H9 (cell line): ENCODE data around the gene GNAI2. TPM values are rescaled to one million over a fixed set of nuclear protein-coding genes. Genes with fewer than 3 reads are reported as not detected.

Source experiments
- DNase-seq: peaks from one replicate; pipeline ENCODE4 v3.0.0-alpha.2; 2017
- H2AFZ ChIP-seq: one replicate; pipeline ENCODE4 v1.6.1; 2013; ENCODE audit warnings: mild to moderate bottlenecking, low read length, control low read depth, moderate library complexity
- H2AK5ac ChIP-seq: 2 replicates; pipeline ENCODE4 v1.6.1; 2013; ENCODE audit warnings: low read length, control low read depth, mixed read lengths; ENCODE audit not compliant: insufficient read length
- H2BK120ac ChIP-seq: one replicate; pipeline ENCODE4 v1.6.1; 2013; ENCODE audit warnings: low read depth, mild to moderate bottlenecking, low read length, control low read depth, inconsistent platforms; ENCODE audit not compliant: poor library complexity, severe bottlenecking
- H2BK12ac ChIP-seq: 2 replicates; pipeline ENCODE4 v1.6.1; 2013; ENCODE audit warnings: low read length, control low read depth, mixed read lengths, low read depth; ENCODE audit not compliant: insufficient read length
- H2BK15ac ChIP-seq: 2 replicates; pipeline ENCODE4 v1.6.1; 2013; ENCODE audit warnings: low read depth, low read length, control low read depth
- H2BK20ac ChIP-seq: one replicate; pipeline ENCODE4 v1.6.1; 2013; ENCODE audit warnings: low read depth, mild to moderate bottlenecking, low read length, control low read depth, inconsistent platforms; ENCODE audit not compliant: poor library complexity, severe bottlenecking
- H2BK5ac ChIP-seq: 2 replicates; pipeline ENCODE4 v1.6.1; 2013; ENCODE audit warnings: low read length, control low read depth, mixed read lengths; ENCODE audit not compliant: insufficient read length
- H3K14ac ChIP-seq: 2 replicates; pipeline ENCODE4 v1.6.1; 2013; ENCODE audit warnings: low read length, control low read depth; ENCODE audit not compliant: insufficient read depth
- H3K18ac ChIP-seq: 2 replicates; pipeline ENCODE4 v1.6.1; 2013; ENCODE audit warnings: low read depth, mild to moderate bottlenecking, mixed read lengths, low read length, control low read depth; ENCODE audit not compliant: insufficient read length
- H3K23ac ChIP-seq: 2 replicates; pipeline ENCODE4 v1.6.1; 2013; ENCODE audit warnings: low read length, control low read depth, mixed read lengths, low read depth; ENCODE audit not compliant: insufficient read length
- H3K23me2 ChIP-seq: 2 replicates; pipeline ENCODE4 v1.6.1; 2013; ENCODE audit warnings: low read depth, mild to moderate bottlenecking, mixed read lengths, low read length, control low read depth; ENCODE audit not compliant: insufficient read length, poor library complexity, severe bottlenecking
- H3K27ac ChIP-seq: 2 replicates; pipeline ENCODE4 v1.5.1; 2013; ENCODE audit warnings: low read length, control low read depth, mixed read lengths, low read depth; ENCODE audit not compliant: insufficient read length
- H3K27me3 ChIP-seq: 2 replicates; pipeline ENCODE4 v1.6.1; 2013; ENCODE audit warnings: low read length, control low read depth, inconsistent platforms; ENCODE audit not compliant: insufficient read depth
- H3K4ac ChIP-seq: 2 replicates; pipeline ENCODE4 v1.6.1; 2013; ENCODE audit warnings: low read depth, mild to moderate bottlenecking, control low read depth, inconsistent platforms, low read length, moderate library complexity
- H3K4me1 ChIP-seq: 2 replicates; pipeline ENCODE4 v1.6.1; 2013; ENCODE audit warnings: low read length, control low read depth, inconsistent platforms; ENCODE audit not compliant: insufficient read depth
- H3K4me2 ChIP-seq: 2 replicates; pipeline ENCODE4 v1.6.1; 2013; ENCODE audit warnings: low read length, control low read depth, mixed read lengths; ENCODE audit not compliant: insufficient read length, insufficient read depth
- H3K56ac ChIP-seq: 2 replicates; pipeline ENCODE4 v1.6.1; 2013; ENCODE audit warnings: low read depth, mild to moderate bottlenecking, mixed read lengths, low read length, control low read depth; ENCODE audit not compliant: insufficient read length
- H3K79me1 ChIP-seq: 2 replicates; pipeline ENCODE4 v1.6.1; 2013; ENCODE audit warnings: low read depth, mild to moderate bottlenecking, moderate library complexity, low read length, control low read depth, inconsistent platforms; ENCODE audit not compliant: insufficient read depth, poor library complexity, severe bottlenecking
- H3K79me2 ChIP-seq: 2 replicates; pipeline ENCODE4 v1.6.1; 2013; ENCODE audit warnings: low read length, control low read depth, inconsistent platforms; ENCODE audit not compliant: insufficient read depth
- H3K9ac ChIP-seq: 2 replicates; pipeline ENCODE4 v1.6.1; 2013; ENCODE audit warnings: low read length, control low read depth, mixed read lengths; ENCODE audit not compliant: insufficient read length; ENCODE audit errors: extremely low read depth
- H3K9me3 ChIP-seq: one replicate; pipeline ENCODE4 v1.6.1; 2013; ENCODE audit warnings: low read depth, low read length, inconsistent platforms; ENCODE audit not compliant: control insufficient read depth
- H3T11ph ChIP-seq: one replicate; pipeline ENCODE4 v1.6.1; 2013; ENCODE audit warnings: mild to moderate bottlenecking, low read length, control low read depth, inconsistent platforms
- H4K20me1 ChIP-seq: one replicate; pipeline ENCODE4 v1.6.1; 2013; ENCODE audit not compliant: control insufficient read depth, insufficient read length, insufficient read depth
- H4K5ac ChIP-seq: 2 replicates; pipeline ENCODE4 v1.6.1; 2013; ENCODE audit warnings: low read depth, mild to moderate bottlenecking, mixed read lengths, low read length, control low read depth; ENCODE audit not compliant: insufficient read length
- H4K8ac ChIP-seq: replicated peaks from 2 replicates; pipeline ENCODE4 v1.6.1; 2013; ENCODE audit warnings: low read length, control low read depth, mixed read lengths, low read depth; ENCODE audit not compliant: insufficient read length
- H4K91ac ChIP-seq: 2 replicates; pipeline ENCODE4 v1.6.1; 2013; ENCODE audit warnings: low read depth, mild to moderate bottlenecking, moderate library complexity, mixed read lengths, low read length, control low read depth; ENCODE audit not compliant: insufficient read length
- H3K27ac Mint-ChIP-seq, 3 experiments: 2 replicates in 2 of 3; 3 replicates in 1 of 3; pipeline ENCODE4 v1.8.0; 2020 to 2021; ENCODE audit warnings: mixed read lengths in 3 of 3, mild to moderate bottlenecking in 1 of 3, moderate library complexity in 1 of 3
- H3K27me3 Mint-ChIP-seq: 2 replicates; pipeline ENCODE4 v1.8.0; 2021; ENCODE audit warnings: low read depth, mild to moderate bottlenecking, moderate library complexity, mixed read lengths
- H3K36me3 Mint-ChIP-seq, 3 experiments: 2 replicates in 2 of 3; 3 replicates in 1 of 3; pipeline ENCODE4 v1.8.0; 2020 to 2021; ENCODE audit warnings: low read depth in 3 of 3, mixed read lengths in 3 of 3; ENCODE audit not compliant: insufficient read depth in 1 of 3
- H3K4me1 Mint-ChIP-seq, 2 experiments: 2 replicates each; pipeline ENCODE4 v1.8.0; 2020; ENCODE audit warnings: mixed read lengths in 2 of 2
- H3K4me3 Mint-ChIP-seq, 2 experiments: 2 replicates in 1 of 2; 3 replicates in 1 of 2; pipeline ENCODE4 v1.8.0; 2020 to 2021; ENCODE audit warnings: mild to moderate bottlenecking in 2 of 2, mixed read lengths in 2 of 2, moderate library complexity in 1 of 2
- H3K9me3 Mint-ChIP-seq, 2 experiments: 2 replicates in 1 of 2; 3 replicates in 1 of 2; pipeline ENCODE4 v1.8.0; 2020; ENCODE audit warnings: mild to moderate bottlenecking in 2 of 2, mixed read lengths in 2 of 2, moderate library complexity in 1 of 2
- CTCF ChIP-seq: fragments of 200-600 bp; sonication (generic); conservative IDR thresholded peaks from 3 replicates; pipeline ENCODE4 v1.8.0; 2021; ENCODE audit warnings: antibody characterized with exemption, mild to moderate bottlenecking
- WGBS: extraction: QIAGEN DNeasy Blood & Tissue Kit; methylation state at CpG from one replicate; pipeline ENCODE4 v1.1.7; 2013; ENCODE audit warnings: missing lambda C conversion rate, low lambda C conversion rate, mixed read lengths; ENCODE audit not compliant: insufficient read length; ENCODE audit errors: extremely low coverage; 5-methylcytosine and 5-hydroxymethylcytosine counted together
- total RNA-seq: library from RNA; stranded (reverse); gene quantifications from 2 replicates; pipeline ENCODE4 v1.2.1, GENCODE V29; 2021

The GNAI2 gene
- total RNA-seq, 1 experiment from 2014 or later: 218 TPM

GRCh38 chr3:50278880-50279224 lies 42.8 kb downstream of the GNAI2 start, which contains the start of gene LSMEM2:
LSMEM2 (plus strand) TSS chr3:50279087; CDS start chr3:50279114, 27 bp downstream.
- TF ChIP-seq CTCF: no peak
- peak within 1 kb of the TSS in 2 of 3 experiments; percentile 34 to 95; a peak in 2 of 7 replicates for H3K27ac Mint-ChIP-seq
- Histone ChIP-seq H2BK12ac (no peak within 1 kb of the TSS), H4K91ac (no peak within 1 kb of the TSS), H2BK15ac (no peak within 1 kb of the TSS), H3K14ac (no peak within 1 kb of the TSS), H3K9ac (no peak within 1 kb of the TSS), H3K4me2 (no peak within 1 kb of the TSS), H3K23ac (no peak within 1 kb of the TSS), H2BK20ac (no peak within 1 kb of the TSS), H3K4ac (no peak within 1 kb of the TSS), H2BK120ac (no peak within 1 kb of the TSS), H2BK5ac (no peak within 1 kb of the TSS), H2AK5ac (no peak within 1 kb of the TSS), H2AFZ (no peak within 1 kb of the TSS), H3K4me1 (no peaks in the 10 kb centered on the region), H3K27me3 (peaks cover 7% of the 10 kb centered on the region; the same call in 1 of the 2 replicates), H4K5ac (no peak within 1 kb of the TSS), H3T11ph (no peak within 1 kb of the TSS), H3K9me3 (no peaks in the 10 kb centered on the region), H3K56ac (no peak within 1 kb of the TSS), H3K27ac (no peak within 1 kb of the TSS), H3K79me1 (no peaks in the 10 kb centered on the region), H4K20me1 (no peaks in the 10 kb centered on the region), H4K8ac (no peak within 1 kb of the TSS), H3K23me2 (peaks cover 6% of the 10 kb centered on the region), H3K79me2 (no peaks in the 10 kb centered on the region), H3K18ac (no peak within 1 kb of the TSS)
- no peak within 1 kb of the TSS for H3K4me3 Mint-ChIP-seq
- peaks cover 50% of the 10 kb centered on the region for H3K27me3 Mint-ChIP-seq
- no peaks in the 10 kb centered on the region for H3K9me3 Mint-ChIP-seq
- DNase-seq: no peak
- no CpG with 5 or more reads among the region's 2 CpGs for WGBS
- no peaks in the 10 kb centered on the region; a peak in 1 of 7 replicates for H3K36me3 Mint-ChIP-seq
- H3K4me1 Mint-ChIP-seq: peaks cover 19 to 22% of the 10 kb centered on the region in 2 experiments
